ENCODE measurements around the gene SLC35F6.
"Not testable (repeated sequence)": the region's sequence is repeated elsewhere in the genome, so short reads cannot be mapped to it uniquely, and the experiment has no call there.

SLC35F6 gene

GRCh38 chr2:26785431-26786206, 21.5 kb downstream of the SLC35F6 start, which contains the start of gene CENPA:
TSS of gene CENPA (plus strand) at chr2:26786056. CDS start at chr2:26786197, 141 bp downstream.
- peak; percentile 96 for DNase-seq

- no peak for DNase-seq
Observed at GRCh38 chr2:26786207-26787028, 22.3 kb downstream of the SLC35F6 start.

GRCh38 chr2:26792720-26793119, 28.6 kb downstream of the SLC35F6 start:
- DNase-seq = no peak

- no peak for DNase-seq
Observed at GRCh38 chr2:26793518-26793917, 29.4 kb downstream of the SLC35F6 start.

- not testable (repeated sequence) for DNase-seq
Observed at GRCh38 chr2:26795135-26795534, 31.1 kb downstream of the SLC35F6 start.

- DNase-seq = no peak
Observed at GRCh38 chr2:26801328-26801727, 37.2 kb downstream of the SLC35F6 start.

GRCh38 chr2:26801796-26802195, 37.7 kb downstream of the SLC35F6 start:
- DNase-seq = no peak

- no peak for DNase-seq
Observed at GRCh38 chr2:26805241-26805676, 41.2 kb downstream of the SLC35F6 start.

GRCh38 chr2:26807788-26808460, 43.8 kb downstream of the SLC35F6 start:
- no peak for DNase-seq

- DNase-seq = no peak
Observed at GRCh38 chr2:26809211-26809610, 45.1 kb downstream of the SLC35F6 start.

- no peak for DNase-seq
Observed at GRCh38 chr2:26809876-26810577, 45.9 kb downstream of the SLC35F6 start.

GRCh38 chr2:26811261-26811660, 47.2 kb downstream of the SLC35F6 start:
- no peak for DNase-seq

GRCh38 chr2:26811791-26812694, 48.0 kb downstream of the SLC35F6 start:
- no peak for DNase-seq

GRCh38 chr2:26812731-26813130, 48.6 kb downstream of the SLC35F6 start:
- no peak for DNase-seq

- DNase-seq = not testable (repeated sequence)
Observed at GRCh38 chr2:26814072-26814765, 50.1 kb downstream of the SLC35F6 start.

GRCh38 chr2:26816893-26817292, 52.8 kb downstream of the SLC35F6 start:
- no peak for DNase-seq

GRCh38 chr2:26818255-26818654, 54.2 kb downstream of the SLC35F6 start:
- no peak for DNase-seq

GRCh38 chr2:26818972-26819371, 54.9 kb downstream of the SLC35F6 start:
- no peak for DNase-seq

GRCh38 chr2:26820932-26821331, 56.8 kb downstream of the SLC35F6 start:
- no peak for DNase-seq

- no peak for DNase-seq
Observed at GRCh38 chr2:26822877-26823276, 58.8 kb downstream of the SLC35F6 start.
